Stimulated activated naive CD8-positive, alpha-beta T cell treated with anti-CD3 and anti-CD28 coated beads, Interleukin-15, amount 100 ng/mL, for 72 hours (primary cell): ENCODE data around the gene ELAVL2.
A peak's percentile ranks its signal among the peaks of the same experiment; 100 is the strongest.

Experiments
- ATAC-seq: fragments of 150-1000 bp; cut with Tn5 transposase; 2 replicates; pipeline ENCODE4 v1.10.0; 2021; ENCODE audit warnings: mild to moderate bottlenecking, moderate library complexity
- DNase-seq, 2 donors: peaks; one replicate each; pipeline ENCODE4 v3.0.0; 2021 to 2022
- H3K27ac Mint-ChIP-seq, 2 donors: one replicate each; pipeline ENCODE4 v1.8.0; 2022; ENCODE audit warnings: mild to moderate bottlenecking in 2 of 2, mixed read lengths in 2 of 2, moderate library complexity in 2 of 2
- H3K27me3 Mint-ChIP-seq: one replicate; pipeline ENCODE4 v1.8.0; 2022; ENCODE audit warnings: mixed read lengths
- H3K4me1 Mint-ChIP-seq: one replicate; pipeline ENCODE4 v1.8.0; 2022; ENCODE audit warnings: mild to moderate bottlenecking, mixed read lengths
- H3K4me3 Mint-ChIP-seq, 2 donors: one replicate each; pipeline ENCODE4 v1.8.0; 2022; ENCODE audit warnings: mild to moderate bottlenecking in 2 of 2, mixed read lengths in 2 of 2, moderate library complexity in 1 of 2
- H3K9me3 Mint-ChIP-seq, 2 donors: one replicate each; pipeline ENCODE4 v1.8.0; 2022; ENCODE audit warnings: mixed read lengths in 2 of 2

The ELAVL2 gene

DNA sequence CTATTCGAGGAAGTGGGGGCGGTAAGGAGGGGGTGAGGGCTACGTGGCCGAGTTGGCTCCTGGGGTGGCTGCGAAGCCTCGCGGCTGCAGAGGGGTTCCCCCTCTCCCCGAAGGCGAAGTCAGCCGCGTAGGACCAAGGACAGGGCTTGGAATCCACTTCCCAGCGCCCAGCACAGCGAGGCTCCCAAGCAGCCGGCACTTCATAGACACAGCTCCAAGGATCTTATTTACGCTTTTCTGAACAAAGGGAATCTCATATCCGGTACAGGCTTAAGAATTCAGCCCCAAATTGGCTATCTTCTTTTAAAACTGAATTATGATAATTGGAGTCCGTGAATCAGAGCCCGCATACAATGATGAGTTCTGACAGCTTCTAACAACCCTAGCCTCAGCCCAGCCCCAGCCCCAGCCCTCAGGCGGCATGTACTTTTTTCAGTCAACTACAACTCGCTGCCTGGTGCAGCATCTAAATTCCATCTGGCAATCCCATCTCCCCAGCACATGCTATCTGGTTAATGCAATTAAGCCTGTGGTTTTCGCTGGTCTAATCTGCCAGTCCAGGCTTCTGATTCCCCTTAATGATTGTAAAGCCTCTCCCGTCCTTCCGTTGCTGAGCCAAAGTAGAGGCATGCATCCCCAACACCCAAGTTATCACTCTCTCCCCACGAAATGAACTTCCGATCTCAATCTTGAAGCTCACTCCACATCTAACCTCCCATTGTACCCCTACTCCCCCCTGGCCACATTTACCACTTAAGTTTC lies 1.0 kb downstream of the ELAVL2 start:
- Mint-ChIP-seq H3K4me1 (no peaks in the 10 kb centered on the region), H3K27ac (no peak overlapping the region), H3K27me3 (peaks cover 28% of the 10 kb centered on the region), H3K4me3 (no peak overlapping the region), H3K9me3 (peaks cover 0 to 5% of the 10 kb centered on the region in 2 donors)
- DNase-seq = no peak
- ATAC-seq = no peak

DNA sequence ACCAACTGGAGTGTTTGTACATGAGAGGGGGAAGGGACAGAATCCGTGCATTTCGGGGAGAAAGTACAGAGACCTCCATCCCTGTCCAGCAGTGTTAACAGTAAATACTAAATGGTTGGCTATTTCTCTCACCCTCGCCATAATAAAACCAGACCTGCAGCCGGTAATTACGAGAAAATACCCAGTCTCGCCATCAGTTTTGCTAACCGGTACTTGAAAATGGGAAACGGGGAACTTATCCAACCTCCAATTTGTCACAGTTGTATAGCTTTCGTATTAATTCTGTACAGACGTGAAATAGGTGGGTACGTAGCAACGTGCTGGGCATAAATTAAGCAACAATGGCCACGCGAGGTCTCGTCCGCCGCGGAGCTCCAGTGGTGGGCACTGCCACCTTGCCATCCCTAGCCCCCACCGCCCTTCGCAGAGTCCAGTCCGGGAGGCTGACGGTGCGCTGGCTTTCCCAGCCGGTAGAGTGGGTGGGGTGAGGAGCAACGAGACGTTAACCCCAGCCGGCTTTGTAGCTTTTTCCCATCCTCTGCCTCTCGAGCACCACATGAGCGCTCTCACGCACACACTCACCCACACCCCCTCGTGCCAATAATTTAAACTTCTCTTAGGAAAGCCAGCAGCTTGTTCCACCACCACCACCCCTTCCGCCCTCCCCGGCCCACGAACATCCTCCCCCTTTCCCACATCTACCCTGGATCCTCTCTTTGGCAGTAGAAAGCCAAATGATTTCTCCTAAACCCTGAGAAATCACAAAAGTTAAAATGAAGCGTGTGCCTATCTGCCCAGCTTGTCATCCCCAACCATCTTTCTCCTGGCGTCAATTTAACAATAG lies 1.8 kb downstream of the ELAVL2 start:
- Mint-ChIP-seq H3K27me3 (peaks cover 31% of the 10 kb centered on the region), H3K9me3 (peaks cover 0 to 5% of the 10 kb centered on the region in 2 donors), H3K4me3 (no peak overlapping the region), H3K4me1 (no peaks in the 10 kb centered on the region), H3K27ac (no peak overlapping the region)
- DNase-seq (no peak), ATAC-seq (no peak)

DNA sequence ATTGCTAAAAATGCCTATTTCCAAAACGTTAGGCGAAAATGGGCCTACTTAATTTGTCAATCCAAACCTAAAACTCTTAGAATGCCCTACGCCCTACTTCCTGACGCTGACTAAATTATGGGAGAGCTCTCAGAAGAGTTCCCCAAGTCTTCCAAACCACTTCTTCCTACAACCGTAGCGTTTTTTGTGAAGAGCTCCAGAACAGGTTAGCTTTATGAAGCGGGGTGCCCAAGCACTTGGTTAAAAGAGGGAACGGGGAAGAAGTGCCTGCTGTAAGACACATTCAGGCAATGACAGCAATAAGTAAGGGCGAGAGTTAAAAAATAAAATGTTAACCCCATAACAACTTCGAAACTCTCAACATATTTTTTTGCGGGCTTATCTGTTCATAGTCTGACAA lies 2.8 kb downstream of the ELAVL2 start:
- Mint-ChIP-seq H3K4me1 (no peaks in the 10 kb centered on the region), H3K27ac (no peak overlapping the region), H3K27me3 (peaks cover 34% of the 10 kb centered on the region), H3K9me3 (peaks cover 0 to 5% of the 10 kb centered on the region in 2 donors), H3K4me3 (no peak overlapping the region)
- ATAC-seq (no peak), DNase-seq (no peak)

DNA sequence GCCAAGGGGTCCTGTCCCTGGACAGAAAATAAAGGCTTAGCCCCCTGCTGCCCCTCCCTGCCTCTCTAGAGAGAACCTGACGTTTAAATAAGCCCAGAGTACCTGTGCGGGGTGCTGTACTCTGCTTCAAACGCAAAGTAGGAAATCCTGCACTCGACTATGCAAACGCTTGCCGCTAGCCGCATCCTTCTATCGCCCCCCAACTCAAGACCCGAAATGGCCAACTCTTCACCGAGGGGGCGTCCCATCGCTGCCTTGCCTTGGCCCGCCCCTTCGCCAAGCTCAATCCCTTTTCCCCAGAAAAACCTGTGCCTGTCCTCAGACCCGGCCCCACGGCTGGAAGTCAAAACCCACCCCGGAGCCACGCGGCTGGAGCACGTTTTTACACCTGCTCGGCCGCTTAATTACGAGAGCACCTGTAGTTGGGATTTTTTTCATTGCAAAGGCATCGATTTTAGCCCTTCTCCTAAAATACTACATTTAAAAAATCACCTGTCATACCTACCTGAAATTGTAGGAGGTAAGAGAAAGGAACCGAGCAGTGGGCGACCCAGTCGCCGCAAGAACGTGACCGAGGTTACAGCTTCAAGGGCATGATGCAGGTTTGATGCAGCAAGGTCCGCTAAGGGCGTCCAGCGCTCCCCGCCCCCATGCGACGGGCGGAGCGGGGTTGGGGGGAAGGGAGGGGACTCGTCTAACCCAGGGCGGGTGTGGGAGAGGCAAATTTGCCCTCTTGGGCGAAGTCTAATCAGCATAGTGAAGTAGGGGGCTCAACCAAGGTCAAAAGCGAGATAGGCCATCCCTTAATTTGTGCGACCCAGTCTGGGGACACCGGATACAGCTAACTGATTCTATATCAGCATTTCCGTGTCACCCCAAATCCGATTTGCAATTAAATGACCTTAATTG lies 3.5 kb downstream of the ELAVL2 start:
- H3K27me3 Mint-ChIP-seq = peaks cover 36% of the 10 kb centered on the region
- no peak for DNase-seq

DNA sequence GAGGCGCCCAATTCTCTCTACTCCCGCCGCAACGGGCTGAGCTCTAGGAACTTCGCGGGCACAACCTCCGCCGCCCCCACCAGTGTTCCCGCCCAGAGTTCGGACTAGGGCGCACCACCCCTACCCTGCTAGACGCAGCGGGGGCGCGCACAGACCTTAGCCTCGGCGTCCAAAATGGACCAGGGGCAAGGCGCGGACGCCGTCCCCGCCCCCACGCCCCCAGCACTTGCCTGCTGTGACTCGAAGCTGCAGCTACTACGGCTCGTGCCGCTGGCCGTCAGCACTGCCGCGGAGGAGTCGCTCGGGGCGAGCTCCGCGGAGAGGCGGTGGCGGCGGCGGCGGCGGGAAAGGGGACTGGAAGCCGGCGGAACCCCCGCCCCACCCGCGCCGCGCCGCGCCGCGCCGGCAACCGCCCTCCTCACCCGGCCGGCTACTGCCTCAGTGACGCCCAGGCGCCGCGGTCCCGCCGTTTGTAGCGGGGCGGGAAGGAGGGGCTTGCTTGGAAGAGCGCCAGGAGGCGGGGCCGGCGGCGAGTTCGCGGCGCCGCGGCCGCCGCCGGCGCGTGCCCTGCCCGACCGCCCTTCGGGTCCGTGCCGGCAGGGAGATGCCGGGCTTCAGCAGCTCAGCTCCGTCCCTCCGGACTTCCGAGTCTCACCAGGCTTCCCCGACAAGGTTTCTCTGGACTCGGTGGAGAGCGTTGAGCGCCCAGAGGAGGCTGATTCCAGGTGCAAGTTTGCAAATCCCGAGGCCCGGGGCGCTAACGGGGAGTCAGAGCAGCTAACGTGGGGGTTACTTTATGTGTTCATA lies 4.5 kb downstream of the ELAVL2 start:
- DNase-seq (no peak), ATAC-seq (no peak)
- no peaks in the 10 kb centered on the region for H3K4me1 Mint-ChIP-seq
- H3K9me3 Mint-ChIP-seq = peaks cover 0 to 5% of the 10 kb centered on the region in 2 donors
- peaks cover 36% of the 10 kb centered on the region for H3K27me3 Mint-ChIP-seq
- H3K27ac Mint-ChIP-seq = peak overlapping the region in 1 of 2 donors; percentile 86
- peak overlapping the region in 1 of 2 donors; percentile 49 for H3K4me3 Mint-ChIP-seq

More for the DNA sequence above, 3.5 kb downstream of the ELAVL2 start:
- H3K9me3 Mint-ChIP-seq = peaks cover 0 to 5% of the 10 kb centered on the region in 2 donors
- H3K27ac Mint-ChIP-seq = peak overlapping the region in 1 of 2 donors; percentile 12
- H3K4me3 Mint-ChIP-seq = peak overlapping the region in 1 of 2 donors; percentile 37
- no peaks in the 10 kb centered on the region for H3K4me1 Mint-ChIP-seq
- ATAC-seq = no peak

DNA sequence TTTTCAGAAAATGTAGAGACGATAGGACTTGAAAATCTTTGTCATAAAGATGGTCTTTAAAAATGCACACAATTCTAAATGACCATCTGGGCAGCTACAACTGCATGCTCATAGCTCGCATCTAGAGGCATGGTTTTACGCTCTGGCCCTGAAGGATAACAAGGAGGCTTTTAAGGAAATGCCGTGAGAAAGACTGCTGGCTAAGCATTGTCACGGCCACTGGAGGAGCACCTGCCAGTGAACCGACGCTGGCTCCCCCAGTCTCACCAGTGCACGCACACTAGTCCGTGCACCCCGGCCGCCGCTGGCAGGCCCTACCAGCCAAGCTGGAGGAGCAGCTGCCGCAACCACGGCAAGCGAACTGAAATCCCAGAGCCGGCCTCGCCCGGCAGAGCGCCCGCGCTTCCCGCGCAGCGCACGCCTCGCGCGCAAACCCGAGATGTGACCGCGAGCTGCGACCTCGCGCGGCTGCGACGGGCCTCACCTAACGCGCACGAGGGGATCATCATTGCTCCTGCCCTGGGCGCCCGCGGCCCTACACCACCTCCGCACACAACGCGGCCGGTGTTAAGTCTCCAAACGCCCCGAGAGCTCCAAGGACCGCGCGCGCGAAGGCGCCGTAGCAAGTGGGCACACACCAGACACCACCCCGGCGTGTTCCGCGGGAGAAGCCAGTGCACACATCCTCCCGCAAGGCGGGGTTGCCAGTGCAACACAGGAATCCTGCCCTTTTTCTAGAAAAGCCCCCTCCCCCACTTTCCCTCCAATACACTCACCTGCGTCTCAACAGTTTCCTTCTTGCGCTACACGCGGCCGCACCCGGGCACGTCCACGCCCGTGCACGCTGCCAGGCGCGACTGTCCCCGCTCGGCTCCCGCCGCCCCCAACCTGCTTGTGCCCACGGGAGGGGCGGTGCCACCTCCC lies 5.3 kb downstream of the ELAVL2 start:
- Mint-ChIP-seq H3K4me3 (no peak overlapping the region), H3K27me3 (peaks cover 36% of the 10 kb centered on the region), H3K9me3 (peaks cover 0 to 5% of the 10 kb centered on the region in 2 donors), H3K27ac (peak overlapping the region in 1 of 2 donors; percentile 86), H3K4me1 (no peaks in the 10 kb centered on the region)
- DNase-seq = no peak
- ATAC-seq = no peak

DNA sequence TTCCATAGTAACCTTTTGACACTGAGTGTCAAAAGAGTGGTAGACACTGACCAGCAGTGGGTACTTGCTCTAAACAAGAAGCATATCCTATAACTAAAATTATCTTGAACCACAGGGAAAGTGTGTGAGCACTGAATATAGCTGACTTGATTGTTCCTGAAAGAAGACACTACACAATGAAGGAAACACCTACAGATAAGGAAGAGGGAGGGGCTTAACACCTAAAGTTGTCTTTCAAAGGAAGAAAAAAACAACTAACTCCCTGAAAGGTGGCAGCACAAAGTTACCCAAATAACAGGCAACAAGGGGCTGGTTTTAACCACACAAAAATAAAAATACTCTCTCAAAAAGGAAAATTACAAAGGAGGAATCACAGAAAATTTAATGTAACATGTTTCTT lies 6.6 kb downstream of the ELAVL2 start:
- ATAC-seq (no peak), DNase-seq (no peak)
- Mint-ChIP-seq H3K9me3 (peaks cover 1 to 5% of the 10 kb centered on the region in 2 donors), H3K27me3 (peaks cover 36% of the 10 kb centered on the region), H3K27ac (no peak overlapping the region), H3K4me1 (no peaks in the 10 kb centered on the region), H3K4me3 (no peak overlapping the region)

DNA sequence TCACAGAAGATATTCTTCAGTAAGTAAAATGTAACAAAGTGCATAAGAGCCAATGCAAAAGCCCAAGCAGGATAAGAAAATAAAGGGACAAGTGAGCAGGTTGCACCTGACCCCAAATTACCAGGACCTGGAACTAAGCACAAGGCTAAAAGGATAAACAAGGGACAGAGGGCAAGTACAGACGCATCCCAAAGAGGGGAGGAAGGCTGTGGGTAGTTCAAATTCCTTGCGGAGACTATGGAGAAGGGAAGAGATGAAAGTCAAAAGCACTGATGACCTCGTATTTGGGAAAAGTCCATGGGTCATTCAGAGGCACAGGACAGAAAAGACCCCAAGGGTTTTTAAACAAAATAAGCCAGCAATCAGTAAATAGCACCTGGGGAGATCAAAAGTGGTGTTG lies 11.8 kb downstream of the ELAVL2 start:
- Mint-ChIP-seq H3K4me1 (no peaks in the 10 kb centered on the region), H3K27ac (no peak overlapping the region), H3K4me3 (no peak overlapping the region), H3K27me3 (peaks cover 12% of the 10 kb centered on the region), H3K9me3 (peaks cover 0 to 10% of the 10 kb centered on the region in 2 donors)
- DNase-seq (no peak), ATAC-seq (no peak)

DNA sequence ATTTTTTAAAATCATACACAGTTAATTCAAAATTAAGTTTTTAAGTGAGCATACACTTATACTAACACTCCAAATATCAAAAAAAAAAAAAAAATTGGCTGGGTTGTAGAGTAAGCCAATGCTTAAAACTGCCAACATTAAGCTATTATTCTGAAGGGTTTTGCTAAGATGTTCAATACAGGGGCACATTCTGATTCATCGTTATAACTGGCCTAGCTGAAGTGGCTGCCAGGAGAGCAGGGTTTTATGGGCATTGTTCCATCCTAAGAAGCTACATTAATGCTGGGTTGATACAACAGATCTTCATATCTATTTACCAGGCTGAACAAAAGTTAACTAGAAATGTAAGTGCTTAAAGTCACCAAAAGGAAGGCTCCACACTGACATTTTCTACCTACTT lies 13.4 kb downstream of the ELAVL2 start:
- DNase-seq (no peak), ATAC-seq (no peak)
- H3K27ac Mint-ChIP-seq = no peak overlapping the region
- no peak overlapping the region for H3K4me3 Mint-ChIP-seq
- H3K27me3 Mint-ChIP-seq = no peaks in the 10 kb centered on the region
- no peaks in the 10 kb centered on the region for H3K4me1 Mint-ChIP-seq
- H3K9me3 Mint-ChIP-seq = peaks cover 0 to 10% of the 10 kb centered on the region in 2 donors

DNA sequence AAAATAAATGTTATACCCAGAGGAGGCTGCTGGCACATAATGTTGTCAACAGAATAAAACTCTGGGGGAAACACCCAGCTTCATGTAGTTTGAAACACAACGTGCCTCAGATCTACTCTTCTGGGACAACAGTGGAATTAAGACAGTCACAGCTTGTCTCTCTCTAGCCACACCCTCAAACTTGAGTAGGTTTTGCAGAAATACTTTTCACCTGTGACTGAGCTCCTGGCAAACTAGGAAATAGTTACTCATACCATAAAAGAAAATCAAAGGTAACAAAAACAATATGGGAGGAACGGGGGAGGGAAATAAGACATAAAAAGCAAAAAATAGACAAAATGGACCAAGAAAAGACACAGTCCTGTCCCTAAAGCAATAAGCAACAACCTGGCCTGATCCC lies 14.4 kb downstream of the ELAVL2 start:
- Mint-ChIP-seq H3K9me3 (peaks cover 0 to 10% of the 10 kb centered on the region in 2 donors), H3K4me3 (no peak overlapping the region), H3K27ac (no peak overlapping the region), H3K4me1 (no peaks in the 10 kb centered on the region), H3K27me3 (no peaks in the 10 kb centered on the region)
- DNase-seq (no peak), ATAC-seq (no peak)

DNA sequence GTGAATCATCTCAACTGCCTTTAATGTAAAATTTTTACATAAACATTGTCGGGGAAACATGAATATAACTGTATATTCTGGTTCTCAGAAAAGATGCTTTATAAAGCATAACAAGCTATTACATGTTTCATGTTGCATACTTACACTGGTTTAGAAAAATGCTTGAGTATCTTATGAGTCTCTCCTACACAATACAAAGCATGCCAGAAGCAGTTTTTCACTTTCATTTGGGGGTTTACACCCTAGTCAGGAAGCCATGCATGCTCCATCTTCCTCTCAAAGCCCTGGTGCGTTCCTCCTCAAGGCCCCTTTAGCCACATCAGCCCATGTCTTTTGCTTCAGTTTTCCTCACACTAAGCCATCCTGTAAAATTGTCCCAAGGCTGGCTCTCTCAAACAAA lies 22.8 kb downstream of the ELAVL2 start:
- H3K4me3 Mint-ChIP-seq = no peak overlapping the region
- ATAC-seq = no peak
- DNase-seq = no peak
- H3K4me1 Mint-ChIP-seq = no peaks in the 10 kb centered on the region
- peaks cover 0 to 10% of the 10 kb centered on the region in 2 donors for H3K9me3 Mint-ChIP-seq
- no peaks in the 10 kb centered on the region for H3K27me3 Mint-ChIP-seq
- no peak overlapping the region for H3K27ac Mint-ChIP-seq

DNA sequence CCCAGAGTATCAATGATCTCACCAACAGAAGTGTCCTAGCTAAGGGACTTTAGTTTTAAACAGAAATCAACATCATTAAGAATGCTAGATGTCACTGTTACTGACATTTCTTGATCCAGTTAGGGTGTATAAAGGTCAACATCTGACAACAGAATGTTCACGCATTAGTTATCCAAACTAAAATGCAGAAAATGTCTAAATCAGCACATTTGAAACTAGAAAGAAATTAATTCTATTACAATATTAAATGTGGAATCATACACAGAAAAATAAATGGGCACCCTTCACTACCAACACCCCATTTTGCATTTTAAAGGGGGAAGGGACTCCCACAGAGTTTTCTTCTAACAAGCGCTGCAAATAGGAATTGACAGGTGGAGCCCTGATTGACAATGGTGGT lies 24.5 kb downstream of the ELAVL2 start:
- H3K4me1 Mint-ChIP-seq = no peaks in the 10 kb centered on the region
- ATAC-seq (no peak), DNase-seq (no peak)
- H3K4me3 Mint-ChIP-seq = no peak overlapping the region
- peaks cover 3 to 10% of the 10 kb centered on the region in 2 donors for H3K9me3 Mint-ChIP-seq
- no peak overlapping the region for H3K27ac Mint-ChIP-seq
- no peaks in the 10 kb centered on the region for H3K27me3 Mint-ChIP-seq

DNA sequence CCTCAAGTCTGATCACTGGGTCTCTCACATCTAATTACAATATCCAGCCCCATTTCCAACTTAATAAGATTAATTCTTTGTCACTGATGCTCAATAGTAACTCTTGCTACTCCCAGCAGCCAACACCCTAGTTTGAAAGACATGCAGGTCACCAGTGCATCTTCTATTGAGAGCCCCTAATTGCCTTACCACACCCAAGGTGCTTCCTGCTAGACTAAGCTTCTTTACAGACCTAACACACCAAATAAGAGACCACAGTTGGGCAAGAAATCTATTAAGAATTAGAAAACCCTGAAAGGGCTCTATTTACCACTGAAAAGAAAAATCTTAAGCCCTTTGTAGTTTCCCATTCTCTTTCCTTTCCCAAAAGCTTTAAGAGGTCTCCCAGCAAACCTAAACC lies 26.5 kb downstream of the ELAVL2 start:
- Mint-ChIP-seq H3K9me3 (peaks cover 3 to 10% of the 10 kb centered on the region in 2 donors), H3K4me1 (no peaks in the 10 kb centered on the region), H3K27ac (no peak overlapping the region), H3K4me3 (no peak overlapping the region), H3K27me3 (no peaks in the 10 kb centered on the region)
- ATAC-seq (no peak), DNase-seq (no peak)

DNA sequence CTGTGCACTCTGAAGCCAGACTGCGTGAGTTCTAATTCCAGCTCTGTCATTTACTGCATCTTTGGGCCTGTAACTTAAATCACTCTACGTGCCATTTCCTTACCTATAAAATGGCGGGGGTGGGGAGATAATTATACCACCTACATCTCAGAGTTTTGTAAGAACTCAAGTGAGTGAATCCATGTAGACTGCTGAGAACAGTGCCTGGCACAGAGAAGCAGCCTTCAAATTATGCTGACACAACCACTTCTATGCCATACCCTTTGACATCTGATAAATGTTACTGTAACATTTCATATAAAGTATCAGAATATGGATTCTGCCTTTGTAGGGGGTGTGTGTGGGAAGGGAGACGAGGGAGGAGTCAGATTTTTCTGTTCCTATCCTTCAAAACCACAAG lies 27.7 kb downstream of the ELAVL2 start:
- ATAC-seq (no peak), DNase-seq (no peak)
- Mint-ChIP-seq H3K4me1 (no peaks in the 10 kb centered on the region), H3K27me3 (no peaks in the 10 kb centered on the region), H3K4me3 (no peak overlapping the region), H3K27ac (no peak overlapping the region), H3K9me3 (peaks cover 3 to 4% of the 10 kb centered on the region in 2 donors)
